HS-5 (cell line): ENCODE data around the gene SELENOS.

Experiments
- DNase-seq: peaks from one replicate; pipeline ENCODE4 v3.0.0-alpha.2; 2012; ENCODE audit warnings: low read depth

The SELENOS gene

DNA sequence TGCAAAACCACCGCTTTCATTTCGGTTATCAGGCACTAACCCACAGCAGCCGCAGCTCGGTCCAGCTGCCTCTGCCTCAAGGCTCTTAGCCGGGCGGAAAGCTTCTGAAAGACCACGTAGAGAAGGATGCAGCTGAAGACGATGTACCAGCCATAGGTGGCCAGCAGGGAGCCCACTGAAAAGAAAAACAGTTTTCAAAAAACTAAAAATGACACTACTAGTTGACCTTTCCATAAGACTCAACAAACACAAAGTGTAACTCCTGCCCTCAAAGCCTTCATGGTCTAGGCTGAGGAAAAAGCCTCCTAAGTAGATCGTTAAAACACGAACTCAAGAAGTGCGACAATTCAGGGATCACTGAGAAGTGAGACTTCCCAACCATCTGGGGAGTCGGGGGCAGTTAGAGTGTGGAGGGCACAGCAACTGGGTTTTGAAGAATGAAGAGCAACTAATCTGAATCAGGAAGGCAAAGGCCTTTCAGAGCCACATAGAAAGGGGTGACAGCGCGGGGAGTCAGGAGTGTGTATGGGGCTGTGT lies 716 bp downstream of the SELENOS start:
- DNase-seq, result no peak

DNA sequence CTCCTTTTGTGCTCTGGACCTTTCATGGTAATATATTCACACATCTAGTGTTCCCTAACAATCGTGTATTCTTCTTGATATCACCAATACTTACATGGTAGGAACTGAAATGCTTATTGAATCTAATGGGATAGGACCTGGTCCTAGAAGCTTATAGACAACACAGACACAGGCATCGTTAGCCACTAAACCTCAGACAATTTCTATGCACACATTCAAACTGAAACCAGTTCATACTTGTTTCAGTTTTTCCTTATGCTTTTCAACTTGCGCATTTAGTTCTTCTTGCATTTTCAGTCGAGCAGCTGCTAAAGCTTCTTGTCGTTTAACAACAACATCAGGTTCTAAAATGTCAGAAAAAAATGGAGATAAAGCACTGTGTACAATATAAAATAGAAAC lies 2.3 kb downstream of the SELENOS start:
- DNase-seq, result no peak

DNA sequence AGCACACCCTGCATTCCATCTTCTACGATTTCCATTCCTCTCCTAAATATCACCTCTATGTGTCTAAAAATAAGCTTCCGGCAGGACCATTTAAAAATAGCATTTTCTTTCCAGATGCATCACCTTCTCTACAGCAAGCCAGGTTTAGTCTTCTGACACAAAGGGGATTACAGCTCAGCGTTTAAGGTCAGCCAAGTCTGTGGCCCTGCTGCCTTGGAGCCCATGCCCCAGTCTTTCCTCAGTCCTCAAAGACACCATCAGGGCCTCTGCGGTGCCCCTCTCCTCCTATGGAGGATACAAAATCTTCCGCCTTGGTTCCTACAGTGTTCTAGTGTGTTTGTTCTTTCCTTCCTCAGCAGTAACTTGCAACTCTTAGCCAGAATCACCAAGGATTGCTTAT lies 3.8 kb downstream of the SELENOS start:
- DNase-seq, result no peak

DNA sequence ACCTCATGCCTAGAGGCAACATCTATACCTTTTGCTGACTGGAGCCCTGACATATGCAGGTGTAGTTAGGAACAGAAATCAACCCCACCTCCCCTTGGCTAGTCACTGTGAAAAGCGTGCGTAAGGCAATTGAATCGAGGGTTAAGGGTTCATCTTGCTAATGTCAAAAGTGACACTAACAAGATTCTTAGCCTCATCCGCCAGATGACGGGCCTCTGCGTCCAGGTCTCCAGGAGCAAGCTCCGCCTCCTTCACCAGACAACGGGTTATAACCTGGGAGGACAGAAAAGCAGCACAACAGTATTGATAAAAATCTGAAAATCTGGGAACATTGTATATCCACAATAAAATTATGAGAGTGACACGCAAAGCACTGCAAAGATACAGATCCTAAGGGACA lies 4.7 kb downstream of the SELENOS start:
- no peak for DNase-seq

- no peak for DNase-seq
These were observed 7.6 kb downstream of the SELENOS start for GRCh38 chr15:101269479-101270223.

GRCh38 chr15:101267320-101268104 lies 9.8 kb downstream of the SELENOS start:
- DNase-seq, result peak; percentile 75

- DNase-seq, result no peak
These were observed 10.5 kb downstream of the SELENOS start for GRCh38 chr15:101266787-101267186.

DNA sequence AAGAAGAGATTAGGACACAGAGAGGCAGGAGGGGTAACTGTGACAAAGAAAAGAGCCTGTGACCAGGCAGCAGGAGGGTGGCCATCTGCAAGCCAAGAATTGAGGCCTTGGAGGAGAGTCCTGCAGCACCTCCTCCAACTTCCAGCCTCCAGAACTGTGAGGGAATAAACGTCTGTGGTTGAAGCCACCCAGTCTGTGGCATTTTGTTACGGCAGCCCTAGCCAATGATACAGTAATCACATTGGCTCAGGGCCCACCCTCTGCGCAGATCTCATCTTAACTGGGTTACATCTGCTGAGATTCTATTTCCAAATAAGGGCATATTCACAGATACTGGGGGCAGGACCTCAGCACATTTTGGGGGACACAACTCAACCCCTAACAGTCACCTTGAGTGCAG lies 11.3 kb downstream of the SELENOS start:
- no peak for DNase-seq

DNA sequence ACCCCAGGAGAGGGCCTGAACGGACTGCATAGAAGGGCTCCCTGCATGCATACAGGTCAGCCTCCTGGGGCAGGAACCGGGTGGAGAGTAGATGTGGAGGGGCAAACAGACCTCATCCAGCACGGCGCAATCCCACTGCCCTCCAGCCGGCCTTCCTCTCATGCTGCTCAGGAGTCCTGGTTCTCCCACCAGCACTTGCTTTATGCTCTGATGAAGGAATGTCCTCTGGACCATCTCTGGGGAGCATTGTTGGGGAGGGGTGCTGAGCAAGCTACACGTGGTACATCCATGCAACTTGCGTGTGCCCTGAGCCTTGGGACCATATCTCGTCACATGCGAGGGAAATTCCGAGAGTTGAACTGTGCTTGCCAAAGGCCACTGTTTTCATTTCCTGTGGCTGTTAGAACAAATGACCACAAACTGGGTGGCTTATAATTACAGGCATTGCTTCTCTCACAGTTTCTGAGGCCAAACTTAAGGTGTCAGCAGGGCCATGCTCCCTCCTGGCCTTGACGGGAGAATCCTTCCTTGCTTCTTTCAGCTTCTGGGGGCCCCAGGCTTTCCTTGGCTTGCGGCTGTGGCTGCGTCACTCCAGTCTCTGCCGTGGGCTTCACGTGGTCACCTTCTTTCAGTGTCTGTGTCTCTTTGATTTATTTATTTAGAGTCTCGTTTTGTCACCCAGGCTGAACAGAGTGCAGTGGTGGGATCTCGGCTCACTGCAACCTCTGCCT lies 12.2 kb downstream of the SELENOS start:
- DNase-seq, result no peak

DNA sequence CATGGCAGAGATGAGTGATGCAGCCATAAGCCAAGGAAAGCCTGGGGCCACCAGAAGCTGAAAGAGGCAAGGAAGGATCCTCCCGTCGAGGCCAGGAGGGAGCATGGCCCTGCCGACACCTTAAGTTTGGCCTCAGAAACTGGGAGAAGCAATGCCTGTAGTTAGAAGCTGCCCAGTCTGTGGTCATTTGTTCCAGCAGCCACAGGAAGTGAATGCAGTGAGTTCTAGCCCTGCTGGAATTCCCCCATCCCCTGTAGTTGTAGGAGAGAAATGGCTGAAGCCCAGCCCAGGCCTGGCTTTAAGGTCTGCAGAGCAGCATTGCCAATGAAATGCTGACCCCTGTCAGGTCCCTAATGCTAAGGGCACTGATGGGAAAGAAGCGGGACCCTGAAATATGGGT lies 13.3 kb downstream of the SELENOS start:
- DNase-seq, result no peak

GRCh38 chr15:101262551-101262950 lies 14.7 kb downstream of the SELENOS start:
- no peak for DNase-seq

DNA sequence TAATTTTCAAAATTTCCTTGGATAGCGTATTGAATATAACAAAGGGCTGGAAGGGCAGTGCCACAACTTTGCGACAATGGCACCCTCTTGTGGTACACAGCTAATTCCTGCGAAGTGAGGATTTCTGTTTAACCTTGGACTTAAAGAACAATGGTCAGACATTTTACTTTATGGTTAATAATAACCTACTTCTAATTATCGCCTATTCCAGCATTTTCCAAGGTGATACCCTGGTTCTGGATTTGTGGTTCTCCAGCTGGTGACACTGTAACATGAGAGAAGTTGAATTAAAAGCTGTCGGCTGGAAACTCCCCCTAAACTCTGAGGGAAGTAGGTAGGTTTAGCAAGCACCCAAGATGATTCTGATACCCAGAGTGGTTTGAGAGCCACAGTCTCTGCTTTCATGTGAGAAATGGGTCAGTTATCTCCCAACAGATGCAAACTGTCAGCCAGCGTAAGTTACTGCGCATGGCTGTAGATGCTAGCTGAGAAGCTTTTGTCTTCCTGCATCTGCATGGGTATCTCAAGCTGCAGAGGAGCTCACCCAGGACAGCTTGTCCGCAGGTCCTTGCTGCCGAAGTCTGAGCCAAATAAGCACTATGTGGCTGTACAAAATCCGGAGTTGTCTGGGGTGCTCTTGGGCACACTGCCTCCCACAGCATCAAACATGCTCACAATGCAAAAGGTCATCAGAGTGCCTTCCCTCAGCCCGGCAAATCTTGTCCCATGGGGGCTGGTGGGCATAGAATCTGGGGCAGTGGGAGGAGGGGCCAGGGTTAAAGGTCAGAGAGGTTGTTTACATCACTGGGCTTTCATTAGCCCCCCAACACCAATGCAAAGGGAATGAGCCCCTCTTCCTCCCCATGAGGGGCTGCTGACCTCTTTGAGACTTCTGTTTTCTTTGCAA lies 18.8 kb downstream of the SELENOS start:
- no peak for DNase-seq

DNA sequence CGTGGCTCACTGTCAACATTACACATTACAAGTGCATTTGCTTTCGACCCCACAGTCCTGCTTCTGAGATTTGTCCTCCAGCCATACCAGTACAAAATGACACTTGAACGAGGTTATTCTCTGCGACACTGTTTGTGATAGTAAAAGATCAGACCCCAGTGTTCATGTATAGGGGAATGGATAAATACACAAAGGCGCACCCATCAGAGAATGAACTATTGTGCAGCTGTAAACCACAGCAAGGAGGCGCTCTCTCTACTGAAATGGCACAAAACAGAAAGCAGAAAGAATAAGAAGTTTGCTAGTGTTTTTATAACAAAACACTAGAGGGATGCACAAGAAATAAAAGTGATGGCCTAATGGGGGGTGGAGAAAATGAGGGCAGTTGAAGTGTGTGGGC lies 20.5 kb downstream of the SELENOS start:
- no peak for DNase-seq

DNA sequence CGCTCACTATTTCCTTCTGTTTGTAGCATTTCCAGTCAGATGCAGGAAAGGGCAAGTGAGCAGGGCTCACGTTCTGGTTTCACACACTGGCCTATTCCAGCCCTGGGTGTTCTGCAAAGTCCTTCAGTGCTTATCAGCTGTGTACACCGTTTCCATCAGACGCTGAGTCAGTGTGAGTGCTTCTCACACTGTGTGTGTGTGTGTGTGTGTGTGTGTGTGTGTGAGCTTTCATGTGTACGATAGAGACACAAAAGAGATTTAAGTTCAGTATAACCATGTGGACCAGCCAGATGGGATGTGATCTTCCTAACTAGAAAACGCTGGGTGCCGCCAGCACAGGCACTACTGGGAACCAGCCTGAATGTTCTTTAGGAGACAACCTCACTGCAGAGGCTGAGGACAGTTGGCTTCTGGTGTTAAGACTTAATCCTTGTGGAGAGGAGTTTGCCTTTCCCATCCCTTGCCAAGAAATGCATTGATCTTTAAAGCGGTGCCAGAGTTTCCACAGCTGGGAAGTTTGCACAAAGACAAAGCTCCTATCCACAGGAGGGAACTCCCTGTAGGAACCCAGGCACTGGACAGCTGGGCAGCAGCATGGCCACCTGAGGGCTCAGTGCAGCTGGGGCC lies 21.6 kb downstream of the SELENOS start:
- DNase-seq, result no peak

DNA sequence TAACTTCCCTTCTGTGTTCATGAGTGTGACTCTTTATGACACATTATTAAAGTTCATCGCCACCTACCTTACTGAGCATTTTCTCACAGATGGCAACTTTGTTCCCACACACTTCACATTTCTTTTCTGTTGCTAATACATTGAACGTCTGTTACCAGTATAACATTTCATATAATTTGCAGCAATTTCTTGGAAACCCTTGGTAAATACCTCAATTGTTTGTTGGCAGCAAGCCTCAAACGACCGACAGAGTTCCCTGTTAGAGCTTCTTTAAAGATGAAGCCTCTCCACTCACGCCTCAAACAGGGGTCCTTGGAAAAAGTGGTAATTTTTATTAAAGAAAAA lies 22.3 kb downstream of the SELENOS start:
- DNase-seq, result no peak

- no peak for DNase-seq
These were observed 22.9 kb downstream of the SELENOS start for GRCh38 chr15:101254157-101255050.

GRCh38 chr15:101252836-101253235 lies 24.4 kb downstream of the SELENOS start:
- no peak for DNase-seq

GRCh38 chr15:101251830-101252820 lies 25.2 kb downstream of the SELENOS start, which contains the start of gene CHSY1:
CHSY1 (minus strand) TSS chr15:101252048; CDS start chr15:101251456, 592 bp downstream.
- DNase-seq, result peak; percentile 75
